ENCODE measurements around the gene BACE1. TPM values are rescaled to one million over a fixed set of nuclear protein-coding genes. Genes with fewer than 3 reads are reported as not detected.
A peak's percentile ranks its signal among the peaks of the same experiment; 100 is the strongest.

Gene BACE1
- 15.5 and 21.6 TPM in 2 replicates for total RNA-seq (2012; rRNA removed)

- H3K4me2 ChIP-seq (ENCODE audit: low read length) = peak within 1 kb of the TSS; percentile 97
- no peaks in the 10 kb centered on the region for H3K36me3 ChIP-seq (ENCODE audit: insufficient read depth, low read length)
- peaks cover 25% of the 10 kb centered on the region for H3K4me1 ChIP-seq (ENCODE audit: control insufficient read depth, insufficient read depth, low read length)
- no peaks in the 10 kb centered on the region for H3K9me3 ChIP-seq (replicated peaks; ENCODE audit: low read length)
- H3K4me3 ChIP-seq (ENCODE audit: low read length) = peak within 1 kb of the TSS; percentile 89
- H3K9ac ChIP-seq (ENCODE audit: low read depth, low read length) = peak within 1 kb of the TSS; percentile 87
- H3K27me3 ChIP-seq (ENCODE audit: control insufficient read depth, insufficient read depth, low read length) = no peaks in the 10 kb centered on the region
Observed at GRCh38 chr11:117316197-117316961, at the start of gene BACE1. Gene BACE1 (minus strand): TSS chr11:117316256. CDS start chr11:117315795, 461 bp downstream.

- Histone ChIP-seq H3K27me3 (ENCODE audit: control insufficient read depth, insufficient read depth, low read length) (no peaks in the 10 kb centered on the region), H3K4me3 (ENCODE audit: low read length) (no peak overlapping the region), H3K9ac (ENCODE audit: low read depth, low read length) (no peak overlapping the region), H3K4me1 (ENCODE audit: control insufficient read depth, insufficient read depth, low read length) (no peaks in the 10 kb centered on the region), H3K9me3 (replicated peaks; ENCODE audit: low read length) (no peaks in the 10 kb centered on the region), H3K36me3 (ENCODE audit: insufficient read depth, low read length) (peaks cover 53% of the 10 kb centered on the region), H3K4me2 (ENCODE audit: low read length) (no peak overlapping the region)
Observed at GRCh38 chr11:117361432-117361831, 45.4 kb upstream of the BACE1 start.

GRCh38 chr11:117356126-117356890 lies 40.3 kb upstream of the BACE1 start:
- Histone ChIP-seq H3K9me3 (replicated peaks; ENCODE audit: low read length) (no peaks in the 10 kb centered on the region), H3K36me3 (ENCODE audit: insufficient read depth, low read length) (peaks cover 54% of the 10 kb centered on the region), H3K4me1 (ENCODE audit: control insufficient read depth, insufficient read depth, low read length) (no peaks in the 10 kb centered on the region)

GRCh38 chr11:117354550-117354949 lies 38.5 kb upstream of the BACE1 start:
- no peaks in the 10 kb centered on the region for H3K27me3 ChIP-seq (ENCODE audit: control insufficient read depth, insufficient read depth, low read length)
- no peaks in the 10 kb centered on the region for H3K9me3 ChIP-seq (replicated peaks; ENCODE audit: low read length)
- H3K4me2 ChIP-seq (ENCODE audit: low read length) = no peak overlapping the region
- peaks cover 51% of the 10 kb centered on the region for H3K36me3 ChIP-seq (ENCODE audit: insufficient read depth, low read length)
- H3K9ac ChIP-seq (ENCODE audit: low read depth, low read length) = no peak overlapping the region
- H3K4me3 ChIP-seq (ENCODE audit: low read length) = no peak overlapping the region
- H3K4me1 ChIP-seq (ENCODE audit: control insufficient read depth, insufficient read depth, low read length) = no peaks in the 10 kb centered on the region

More at GRCh38 chr11:117356126-117356890, 40.3 kb upstream of the BACE1 start:
- H3K4me2 ChIP-seq (ENCODE audit: low read length) = no peak overlapping the region
- H3K9ac ChIP-seq (ENCODE audit: low read depth, low read length) = no peak overlapping the region
- H3K27me3 ChIP-seq (ENCODE audit: control insufficient read depth, insufficient read depth, low read length) = no peaks in the 10 kb centered on the region
- H3K4me3 ChIP-seq (ENCODE audit: low read length) = no peak overlapping the region

- Histone ChIP-seq H3K4me1 (ENCODE audit: control insufficient read depth, insufficient read depth, low read length) (peaks cover 7% of the 10 kb centered on the region), H3K9ac (ENCODE audit: low read depth, low read length) (no peak overlapping the region), H3K9me3 (replicated peaks; ENCODE audit: low read length) (no peaks in the 10 kb centered on the region), H3K4me2 (ENCODE audit: low read length) (no peak overlapping the region), H3K4me3 (ENCODE audit: low read length) (no peak overlapping the region), H3K36me3 (ENCODE audit: insufficient read depth, low read length) (peaks cover 57% of the 10 kb centered on the region), H3K27me3 (ENCODE audit: control insufficient read depth, insufficient read depth, low read length) (no peaks in the 10 kb centered on the region)
Observed at GRCh38 chr11:117345039-117345438, 29.0 kb upstream of the BACE1 start.

GRCh38 chr11:117337076-117337475 lies 21.0 kb upstream of the BACE1 start:
- Histone ChIP-seq H3K9me3 (replicated peaks; ENCODE audit: low read length) (no peaks in the 10 kb centered on the region), H3K4me3 (ENCODE audit: low read length) (no peak overlapping the region), H3K4me2 (ENCODE audit: low read length) (no peak overlapping the region), H3K9ac (ENCODE audit: low read depth, low read length) (no peak overlapping the region), H3K27me3 (ENCODE audit: control insufficient read depth, insufficient read depth, low read length) (no peaks in the 10 kb centered on the region), H3K36me3 (ENCODE audit: insufficient read depth, low read length) (peaks cover 40% of the 10 kb centered on the region), H3K4me1 (ENCODE audit: control insufficient read depth, insufficient read depth, low read length) (no peaks in the 10 kb centered on the region)

GRCh38 chr11:117335399-117335798 lies 19.3 kb upstream of the BACE1 start:
- no peaks in the 10 kb centered on the region for H3K27me3 ChIP-seq (ENCODE audit: control insufficient read depth, insufficient read depth, low read length)
- H3K9me3 ChIP-seq (replicated peaks; ENCODE audit: low read length) = no peaks in the 10 kb centered on the region
- H3K4me3 ChIP-seq (ENCODE audit: low read length) = no peak overlapping the region
- H3K9ac ChIP-seq (ENCODE audit: low read depth, low read length) = no peak overlapping the region
- peaks cover 30% of the 10 kb centered on the region for H3K36me3 ChIP-seq (ENCODE audit: insufficient read depth, low read length)
- no peak overlapping the region for H3K4me2 ChIP-seq (ENCODE audit: low read length)
- no peaks in the 10 kb centered on the region for H3K4me1 ChIP-seq (ENCODE audit: control insufficient read depth, insufficient read depth, low read length)

- no peak overlapping the region for H3K9ac ChIP-seq (ENCODE audit: low read depth, low read length)
- H3K27me3 ChIP-seq (ENCODE audit: control insufficient read depth, insufficient read depth, low read length) = no peaks in the 10 kb centered on the region
- H3K36me3 ChIP-seq (ENCODE audit: insufficient read depth, low read length) = peaks cover 26% of the 10 kb centered on the region
- H3K4me2 ChIP-seq (ENCODE audit: low read length) = no peak overlapping the region
- no peak overlapping the region for H3K4me3 ChIP-seq (ENCODE audit: low read length)
- no peaks in the 10 kb centered on the region for H3K9me3 ChIP-seq (replicated peaks; ENCODE audit: low read length)
- peaks cover 2% of the 10 kb centered on the region for H3K4me1 ChIP-seq (ENCODE audit: control insufficient read depth, insufficient read depth, low read length)
Observed at GRCh38 chr11:117334896-117335295, 18.8 kb upstream of the BACE1 start.

- H3K36me3 ChIP-seq (ENCODE audit: insufficient read depth, low read length) = peaks cover 20% of the 10 kb centered on the region
- no peaks in the 10 kb centered on the region for H3K9me3 ChIP-seq (replicated peaks; ENCODE audit: low read length)
- H3K4me2 ChIP-seq (ENCODE audit: low read length) = no peak overlapping the region
- peaks cover 9% of the 10 kb centered on the region for H3K4me1 ChIP-seq (ENCODE audit: control insufficient read depth, insufficient read depth, low read length)
- no peaks in the 10 kb centered on the region for H3K27me3 ChIP-seq (ENCODE audit: control insufficient read depth, insufficient read depth, low read length)
- no peak overlapping the region for H3K4me3 ChIP-seq (ENCODE audit: low read length)
- H3K9ac ChIP-seq (ENCODE audit: low read depth, low read length) = no peak overlapping the region
Observed at GRCh38 chr11:117333917-117334316, 17.9 kb upstream of the BACE1 start.

GRCh38 chr11:117332843-117333242 lies 16.8 kb upstream of the BACE1 start:
- no peaks in the 10 kb centered on the region for H3K27me3 ChIP-seq (ENCODE audit: control insufficient read depth, insufficient read depth, low read length)
- no peaks in the 10 kb centered on the region for H3K9me3 ChIP-seq (replicated peaks; ENCODE audit: low read length)
- no peak overlapping the region for H3K4me2 ChIP-seq (ENCODE audit: low read length)
- H3K4me3 ChIP-seq (ENCODE audit: low read length) = no peak overlapping the region
- peaks cover 20% of the 10 kb centered on the region for H3K36me3 ChIP-seq (ENCODE audit: insufficient read depth, low read length)
- H3K9ac ChIP-seq (ENCODE audit: low read depth, low read length) = no peak overlapping the region
- H3K4me1 ChIP-seq (ENCODE audit: control insufficient read depth, insufficient read depth, low read length) = peaks cover 13% of the 10 kb centered on the region

- no peaks in the 10 kb centered on the region for H3K36me3 ChIP-seq (ENCODE audit: insufficient read depth, low read length)
- peak overlapping the region; percentile 79 for H3K4me3 ChIP-seq (ENCODE audit: low read length)
- H3K9ac ChIP-seq (ENCODE audit: low read depth, low read length) = peak overlapping the region; percentile 86
- H3K9me3 ChIP-seq (replicated peaks; ENCODE audit: low read length) = no peaks in the 10 kb centered on the region
- peak overlapping the region; percentile 86 for H3K4me2 ChIP-seq (ENCODE audit: low read length)
- H3K4me1 ChIP-seq (ENCODE audit: control insufficient read depth, insufficient read depth, low read length) = peaks cover 13% of the 10 kb centered on the region
- no peaks in the 10 kb centered on the region for H3K27me3 ChIP-seq (ENCODE audit: control insufficient read depth, insufficient read depth, low read length)
Observed at GRCh38 chr11:117328375-117329010, 12.4 kb upstream of the BACE1 start.
